Ectodermal cell (in vitro differentiated cells): ENCODE measurements around the gene OVOL1.

Source experiments
- H3K27ac ChIP-seq: 2 replicates; pipeline ENCODE4 v1.7.0; 2013; ENCODE audit warnings: mild to moderate bottlenecking, low read depth, low read length; ENCODE audit not compliant: insufficient read depth, poor library complexity, severe bottlenecking
- H3K27me3 ChIP-seq: 2 replicates; pipeline ENCODE4 v1.7.0; 2013; ENCODE audit warnings: mild to moderate bottlenecking, low read length; ENCODE audit not compliant: insufficient read depth, control insufficient read depth, poor library complexity, severe bottlenecking
- H3K36me3 ChIP-seq: one replicate; pipeline ENCODE4 v1.7.0; 2013; ENCODE audit warnings: low read length; ENCODE audit not compliant: control insufficient read depth, insufficient read depth
- H3K4me1 ChIP-seq: one replicate; pipeline ENCODE4 v1.7.0; 2013; ENCODE audit warnings: low read length; ENCODE audit not compliant: control insufficient read depth, insufficient read depth
- H3K4me3 ChIP-seq: 2 replicates; pipeline ENCODE4 v1.7.0; 2013; ENCODE audit warnings: low read depth, low read length, control low read depth; ENCODE audit not compliant: insufficient read depth
- H3K9me3 ChIP-seq: 2 replicates; pipeline ENCODE4 v1.7.0; 2013; ENCODE audit warnings: mild to moderate bottlenecking, low read length, moderate library complexity; ENCODE audit not compliant: control insufficient read depth
- WGBS, 2 experiments: methylation state at CpG; one replicate each; pipeline ENCODE4 v1.1.7; 2013; ENCODE audit warnings: missing lambda C conversion rate in 2 of 2; 5-methylcytosine and 5-hydroxymethylcytosine counted together

Gene OVOL1

GRCh38 chr11:65782816-65783228 is 4.0 kb upstream of the OVOL1 start:
- WGBS, 2 experiments = 90 to 91% methylated on average over 9 of the region's 9 CpGs
- H3K9me3 ChIP-seq = no peaks in the 10 kb centered on the region
- H3K27me3 ChIP-seq = peaks cover 68% of the 10 kb centered on the region
- H3K4me1 ChIP-seq = peaks cover 11% of the 10 kb centered on the region
- no peak overlapping the region for H3K4me3 ChIP-seq
- no peak overlapping the region for H3K27ac ChIP-seq
- H3K36me3 ChIP-seq = peaks cover 10% of the 10 kb centered on the region

DNA sequence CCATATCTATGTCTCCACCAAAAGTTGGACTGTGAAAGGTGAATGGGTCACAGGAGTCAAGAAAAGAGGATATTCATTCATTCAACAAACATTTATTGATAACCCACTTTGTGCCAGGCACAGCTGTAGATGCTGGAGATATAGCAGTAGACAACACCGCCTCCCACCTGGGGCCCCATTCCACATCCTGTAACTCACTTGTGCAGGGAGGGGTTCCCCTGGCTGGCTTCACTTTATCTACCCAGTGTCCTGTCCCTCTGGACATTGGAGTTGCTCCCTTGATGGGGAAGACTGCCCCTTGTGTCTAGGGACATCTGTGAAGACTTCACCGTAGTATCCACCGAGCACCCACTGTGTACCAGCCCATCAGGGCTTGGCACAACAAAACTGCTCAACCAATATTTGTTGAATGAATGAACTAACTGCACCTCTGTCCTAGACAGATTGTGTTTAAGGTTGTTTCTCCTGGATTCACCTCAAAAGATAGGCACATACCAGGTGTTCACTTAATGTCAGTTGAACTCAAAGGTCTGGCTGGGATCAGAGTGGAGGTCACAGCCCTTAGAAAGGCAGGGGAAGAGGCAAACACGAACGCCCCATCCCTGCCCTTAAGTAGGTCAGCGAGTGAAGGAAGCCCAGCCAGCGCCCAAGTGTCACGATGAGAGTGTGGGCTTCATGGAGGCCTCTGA is 1.4 kb upstream of the OVOL1 start:
- 77 to 84% methylated on average over 8 of the region's 8 CpGs for WGBS, 2 experiments
- no peaks in the 10 kb centered on the region for H3K9me3 ChIP-seq
- no peak overlapping the region for H3K27ac ChIP-seq
- no peaks in the 10 kb centered on the region for H3K36me3 ChIP-seq
- peaks cover 85% of the 10 kb centered on the region for H3K27me3 ChIP-seq
- no peak overlapping the region for H3K4me3 ChIP-seq
- H3K4me1 ChIP-seq = peaks cover 9% of the 10 kb centered on the region

DNA sequence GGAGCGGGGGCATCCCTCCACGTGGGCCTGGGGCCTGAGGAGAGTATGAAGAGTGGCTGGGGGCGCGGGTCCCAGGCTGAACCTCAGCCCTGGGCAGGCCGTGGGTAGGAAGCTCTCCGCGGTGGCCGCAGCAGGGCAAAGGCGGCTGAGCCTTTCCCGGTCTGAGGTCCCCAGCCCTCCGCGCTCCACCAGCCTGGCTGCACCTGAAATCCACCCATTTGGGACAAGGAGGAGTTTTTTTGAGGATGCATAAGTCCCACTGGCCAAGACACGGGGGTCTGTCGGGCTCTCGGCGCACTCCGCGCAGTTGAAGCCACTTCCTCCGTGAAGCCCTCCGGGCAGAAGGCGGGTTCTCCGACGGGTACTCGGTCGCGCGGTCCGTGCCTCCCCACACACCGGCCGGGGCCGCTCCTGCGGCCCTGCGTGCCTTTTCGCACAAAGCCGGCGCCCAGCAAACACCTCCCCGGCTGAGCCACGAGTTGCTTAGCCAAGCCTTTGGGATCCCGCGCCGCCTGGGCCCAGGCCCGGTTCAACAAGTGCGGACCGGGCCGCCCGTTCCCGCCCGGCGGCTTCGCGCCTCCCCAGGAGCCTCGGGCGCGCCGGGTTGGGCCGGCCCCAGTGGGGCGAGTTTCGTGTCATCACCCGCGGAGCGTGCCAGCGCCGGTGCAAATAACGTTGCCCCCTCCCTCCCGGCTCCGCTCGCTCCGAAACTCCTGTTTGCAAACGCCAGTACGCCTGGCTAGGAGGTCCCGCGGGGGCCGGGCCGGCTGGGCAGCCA is 666 bp upstream of the OVOL1 start:
- H3K9me3 ChIP-seq = no peaks in the 10 kb centered on the region
- H3K27me3 ChIP-seq = peaks cover 88% of the 10 kb centered on the region
- peaks cover 9% of the 10 kb centered on the region for H3K4me1 ChIP-seq
- H3K27ac ChIP-seq = no peak overlapping the region
- H3K36me3 ChIP-seq = no peaks in the 10 kb centered on the region
- H3K4me3 ChIP-seq = peak overlapping the region; percentile 10
- WGBS, 2 experiments = 18 to 19% methylated on average over 74 of the region's 74 CpGs

DNA sequence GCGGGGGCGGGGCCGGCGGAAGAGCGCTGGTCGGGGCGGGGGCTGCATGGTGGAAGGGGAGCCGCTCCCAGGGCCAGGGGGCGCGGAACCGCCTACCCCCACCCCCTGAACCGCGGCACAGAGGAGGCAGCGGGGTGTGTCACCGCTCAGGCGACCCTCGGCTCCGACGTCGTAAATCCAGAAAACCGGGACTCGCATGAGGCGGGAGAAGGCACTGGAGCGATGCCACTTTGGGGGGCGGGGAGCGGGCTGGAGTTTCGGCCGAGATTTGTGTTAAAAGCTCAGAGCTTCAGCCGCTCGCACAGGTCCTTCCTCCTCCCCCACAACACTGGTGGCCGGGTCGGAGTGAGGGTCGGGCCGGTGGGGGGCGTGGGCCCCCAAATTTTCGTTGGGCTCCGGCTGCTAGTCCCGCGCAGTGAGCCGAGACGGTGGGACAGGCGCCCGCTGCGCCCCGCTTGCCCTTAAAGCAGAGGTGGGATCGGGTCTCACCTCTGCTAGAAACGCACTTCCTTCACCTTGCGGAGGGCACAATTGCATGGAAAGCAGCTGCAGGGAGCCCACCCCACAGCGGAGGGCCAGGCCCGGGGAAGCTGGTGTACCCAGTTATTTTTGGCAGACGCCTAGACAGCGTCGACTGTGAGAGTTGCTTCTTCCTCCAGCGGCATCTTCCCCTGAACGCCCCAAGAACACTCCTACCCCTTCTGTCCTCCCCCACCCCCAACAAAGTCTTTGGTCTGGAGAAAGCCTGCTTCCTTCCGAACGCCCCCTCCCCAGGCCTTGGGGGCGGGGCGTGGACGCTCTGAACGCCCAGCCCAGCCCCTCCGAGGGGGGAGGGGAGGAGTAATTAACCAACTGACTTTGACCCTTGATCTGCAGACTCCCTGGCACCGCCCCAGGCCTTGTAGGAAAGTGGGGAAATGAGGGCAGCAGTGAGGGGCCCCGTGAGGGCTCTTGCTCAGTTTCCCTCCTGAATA is 1.1 kb downstream of the OVOL1 start:
- H3K27me3 ChIP-seq = peaks cover 74% of the 10 kb centered on the region
- WGBS, 2 experiments = 2% methylated on average over 62 to 64 of the region's 64 CpGs
- peak overlapping the region; percentile 3 for H3K4me3 ChIP-seq
- H3K27ac ChIP-seq = no peak overlapping the region
- H3K4me1 ChIP-seq = peaks cover 9% of the 10 kb centered on the region
- H3K36me3 ChIP-seq = no peaks in the 10 kb centered on the region
- no peaks in the 10 kb centered on the region for H3K9me3 ChIP-seq

- Histone ChIP-seq H3K4me1 (peaks cover 9% of the 10 kb centered on the region), H3K4me3 (no peak overlapping the region), H3K9me3 (no peaks in the 10 kb centered on the region), H3K36me3 (no peaks in the 10 kb centered on the region), H3K27ac (no peak overlapping the region), H3K27me3 (peaks cover 69% of the 10 kb centered on the region)
- 81 to 82% methylated on average over 6 of the region's 6 CpGs for WGBS, 2 experiments
These were observed 2.0 kb downstream of the OVOL1 start for GRCh38 chr11:65788821-65789220.

- 75 to 76% methylated on average over 11 of the region's 14 CpGs for WGBS, 2 experiments
- Histone ChIP-seq H3K4me1 (peaks cover 4% of the 10 kb centered on the region), H3K4me3 (no peak overlapping the region), H3K9me3 (no peaks in the 10 kb centered on the region), H3K27ac (no peak overlapping the region), H3K27me3 (peaks cover 62% of the 10 kb centered on the region), H3K36me3 (no peaks in the 10 kb centered on the region)
These were observed 2.6 kb downstream of the OVOL1 start for GRCh38 chr11:65789230-65790103.

DNA sequence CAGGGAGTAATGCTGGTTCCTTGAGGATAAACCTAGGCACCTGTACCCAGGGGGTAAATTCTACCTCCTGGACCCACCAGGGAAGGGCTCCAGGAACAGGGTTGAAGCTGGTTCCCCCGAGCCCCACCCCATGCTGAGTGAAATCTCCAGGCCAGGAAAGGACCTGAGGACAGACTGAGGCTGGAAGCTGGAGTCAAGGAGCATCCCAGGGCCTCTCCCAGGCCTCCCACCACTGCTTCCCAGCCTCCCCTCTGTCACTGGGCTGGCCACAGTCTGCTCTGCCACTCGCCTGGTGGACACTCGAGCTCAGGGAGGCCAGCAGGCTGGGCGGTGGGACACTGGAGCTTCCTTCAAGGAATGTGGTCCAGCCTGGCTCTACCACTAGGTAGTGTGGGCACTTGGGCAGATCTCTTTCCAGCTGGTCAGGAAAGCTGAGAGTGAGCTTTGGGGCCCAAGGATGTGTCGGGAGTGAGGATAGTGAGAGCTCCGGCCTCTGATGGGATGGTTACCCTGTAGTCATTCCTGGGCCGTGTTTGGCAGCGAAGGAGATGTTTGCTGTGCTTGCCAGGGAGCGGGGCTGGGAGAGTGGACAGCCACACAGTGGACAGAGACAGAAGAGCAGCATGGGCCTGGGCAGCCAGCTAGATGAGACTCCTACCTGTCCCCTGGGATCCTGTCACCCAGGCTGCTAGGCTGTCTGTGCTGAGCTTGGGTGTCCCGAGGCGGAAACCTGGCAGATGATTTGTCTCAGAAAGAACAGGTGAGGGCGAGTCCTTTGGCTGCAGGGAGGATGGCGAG is 3.4 kb downstream of the OVOL1 start:
- no peak overlapping the region for H3K27ac ChIP-seq
- no peaks in the 10 kb centered on the region for H3K9me3 ChIP-seq
- H3K27me3 ChIP-seq = peaks cover 54% of the 10 kb centered on the region
- WGBS, 2 experiments = 77 to 78% methylated on average over 13 of the region's 13 CpGs
- H3K4me3 ChIP-seq = no peak overlapping the region
- H3K4me1 ChIP-seq = peaks cover 4% of the 10 kb centered on the region
- no peaks in the 10 kb centered on the region for H3K36me3 ChIP-seq

- Histone ChIP-seq H3K27ac (no peak overlapping the region), H3K4me3 (no peak overlapping the region), H3K36me3 (no peaks in the 10 kb centered on the region), H3K27me3 (peaks cover 46% of the 10 kb centered on the region), H3K4me1 (peaks cover 4% of the 10 kb centered on the region), H3K9me3 (no peaks in the 10 kb centered on the region)
- WGBS, 2 experiments = 93 to 95% methylated on average over 18 of the region's 18 CpGs
These were observed 4.2 kb downstream of the OVOL1 start for GRCh38 chr11:65790902-65791650.
